GM15510 (cell line): ENCODE data around the gene FAM13C.

ENCODE experiments used
- POLR2A ChIP-seq: IDR thresholded peaks from 3 replicates; pipeline ENCODE4 v1.6.1; 2011; ENCODE audit warnings: borderline replicate concordance; ENCODE audit not compliant: insufficient read length; ENCODE audit errors: extremely low read depth

The FAM13C gene

DNA sequence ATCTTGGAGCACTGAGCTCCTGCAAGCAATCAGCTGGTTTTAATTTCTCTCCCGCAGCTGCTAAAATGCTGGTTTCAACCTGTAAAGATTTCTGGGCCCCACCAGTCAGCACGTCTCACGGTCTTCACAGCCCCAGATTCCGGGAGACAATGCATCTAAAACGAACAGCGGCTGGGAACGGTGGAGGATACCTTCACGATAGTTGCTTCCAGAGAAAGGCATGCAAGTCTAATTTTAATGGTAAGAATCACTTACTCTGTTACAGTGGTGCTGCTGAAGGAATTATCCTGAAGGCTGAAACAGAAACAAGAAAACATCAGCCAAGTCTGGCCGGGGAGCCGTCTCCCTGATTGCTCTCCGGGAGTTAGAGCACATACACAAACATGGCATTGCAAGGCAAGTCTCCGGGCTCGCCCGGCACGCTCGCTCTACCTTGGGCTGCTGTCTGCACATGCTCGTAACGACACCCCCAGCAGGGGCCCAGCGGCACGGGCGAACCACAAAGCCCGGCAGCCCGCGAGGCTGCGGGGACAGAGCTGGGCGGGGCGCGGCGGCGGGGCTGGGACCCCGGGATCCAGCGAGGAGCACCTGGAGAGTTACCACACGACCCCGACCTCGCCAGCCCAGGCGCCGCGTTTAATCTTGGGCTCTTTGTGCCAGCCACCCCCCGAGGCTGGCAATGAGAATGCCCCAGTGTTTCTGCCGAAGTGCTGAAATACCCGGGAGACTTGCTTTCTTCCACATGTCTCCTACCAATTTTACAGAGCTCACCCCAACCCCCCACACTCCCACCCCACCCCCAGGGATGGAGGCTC is at the start of gene FAM13C:
FAM13C (minus strand) TSS at position 406 of the 815 bp plus-strand sequence; CDS start at position 317, 89 bp downstream.
- TF ChIP-seq POLR2A, result no peak

DNA sequence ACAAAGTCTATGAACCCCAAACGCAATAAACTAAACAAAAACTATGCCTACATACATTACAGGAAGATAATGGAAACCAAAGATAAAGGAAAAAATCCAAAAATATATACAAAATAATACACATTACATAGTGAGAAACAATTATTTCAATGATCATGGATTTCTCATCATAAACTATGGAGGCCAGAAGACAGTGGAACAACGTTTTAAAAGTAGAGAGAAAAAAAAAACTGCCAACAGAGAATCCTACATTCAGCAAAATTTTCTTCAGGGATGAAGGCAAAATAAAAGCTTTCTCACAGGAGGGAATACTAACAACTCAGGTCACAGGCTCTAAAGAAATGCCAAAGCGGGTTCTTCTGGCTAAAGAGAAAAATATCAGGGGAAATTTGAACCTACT is 42.9 kb upstream of the FAM13C start:
- TF ChIP-seq POLR2A, result no peak

DNA sequence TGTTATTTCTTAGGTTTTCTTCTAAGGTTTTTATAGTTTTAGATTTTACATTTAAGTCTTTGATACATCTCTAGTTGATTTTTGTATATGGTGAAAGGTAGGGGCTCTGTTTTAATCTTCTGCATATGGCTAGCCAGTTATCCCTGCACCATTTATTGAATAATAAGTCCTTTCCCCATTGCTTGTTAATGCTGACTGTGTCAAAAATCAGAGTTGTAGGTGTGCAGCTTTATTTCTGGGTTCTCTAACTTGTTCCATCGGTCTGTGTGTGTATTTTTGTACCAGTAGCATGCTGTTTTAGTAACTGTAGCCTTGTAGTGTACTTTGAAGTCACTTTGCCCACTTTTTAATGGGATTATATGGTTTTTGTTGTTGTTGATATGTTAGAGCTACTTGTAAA is 37.9 kb upstream of the FAM13C start:
- TF ChIP-seq POLR2A, result no peak

DNA sequence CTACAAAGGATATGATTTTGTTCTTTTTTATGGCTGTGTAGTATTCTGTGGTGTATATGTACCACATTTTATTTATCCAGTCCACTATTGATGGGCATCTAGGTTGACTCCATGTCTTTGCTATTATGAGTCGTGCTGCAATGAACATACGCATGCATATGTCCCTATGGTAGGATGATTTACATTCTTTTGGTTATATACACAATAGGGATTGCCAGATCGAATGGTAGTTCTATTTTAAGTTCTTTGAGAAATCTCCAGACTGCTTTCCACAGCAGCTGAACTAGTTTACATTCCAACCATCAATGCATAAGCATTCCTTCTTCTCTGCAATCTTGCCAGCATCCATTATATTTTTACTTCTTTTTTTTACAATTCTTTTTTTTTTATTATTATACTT is 35.6 kb upstream of the FAM13C start:
- no peak for TF ChIP-seq POLR2A

DNA sequence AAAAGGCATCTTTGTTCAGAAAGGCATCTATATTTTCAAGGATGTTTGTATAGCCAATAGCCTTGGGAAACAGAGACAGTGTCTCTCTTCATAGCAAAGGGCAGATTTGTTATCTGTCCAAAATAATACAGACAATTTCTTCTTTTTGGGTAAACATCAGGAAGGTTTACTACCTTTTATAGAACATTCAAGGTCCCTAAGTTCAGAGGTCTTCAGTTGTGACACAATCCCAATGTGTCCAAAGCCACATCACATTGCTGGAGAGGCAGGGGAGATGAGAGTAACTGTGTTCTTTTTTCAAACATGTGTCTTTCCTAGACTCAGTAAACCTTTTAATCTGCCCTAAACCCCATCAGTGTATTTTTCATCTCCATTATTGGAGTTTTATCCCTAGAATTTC is 33.6 kb upstream of the FAM13C start:
- no peak for TF ChIP-seq POLR2A

DNA sequence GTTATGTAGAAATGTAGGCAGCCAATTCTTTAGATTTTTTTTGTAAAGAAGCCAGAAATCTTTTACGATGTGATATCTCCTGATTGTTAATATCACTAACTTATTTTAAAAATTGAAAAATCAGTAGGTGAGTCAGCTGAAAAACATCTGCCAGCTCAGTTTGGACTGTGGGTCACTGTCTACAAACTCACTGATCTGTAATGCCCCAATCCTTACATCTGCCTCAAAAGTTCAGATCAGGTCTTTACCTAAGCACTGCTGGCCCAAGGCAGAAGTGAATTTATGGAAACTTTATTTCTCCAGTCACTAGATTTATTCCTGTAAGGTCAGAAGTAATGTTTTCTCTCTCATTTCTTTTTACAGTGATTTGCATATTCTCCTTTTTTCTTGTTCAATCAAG is 31.0 kb upstream of the FAM13C start:
- no peak for TF ChIP-seq POLR2A

DNA sequence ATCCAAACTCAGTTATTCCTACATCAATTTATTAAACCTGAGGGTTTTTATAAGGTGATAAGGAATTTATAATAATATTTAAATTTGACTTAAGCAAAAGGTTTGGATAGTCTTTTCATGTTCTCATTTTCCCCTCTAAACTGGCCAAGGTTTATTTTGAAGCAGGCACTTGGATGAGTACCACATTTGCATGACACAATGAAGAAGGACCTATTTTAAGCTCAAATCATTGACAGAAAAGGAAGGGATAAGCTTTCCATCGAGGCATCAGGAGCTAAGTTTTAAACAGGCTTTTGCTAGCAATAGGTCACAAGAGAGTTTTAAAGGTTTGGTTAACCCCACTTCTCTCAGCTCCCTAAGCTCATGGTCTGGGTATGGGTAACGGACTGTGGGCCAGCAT is 28.7 kb upstream of the FAM13C start:
- TF ChIP-seq POLR2A, result no peak

DNA sequence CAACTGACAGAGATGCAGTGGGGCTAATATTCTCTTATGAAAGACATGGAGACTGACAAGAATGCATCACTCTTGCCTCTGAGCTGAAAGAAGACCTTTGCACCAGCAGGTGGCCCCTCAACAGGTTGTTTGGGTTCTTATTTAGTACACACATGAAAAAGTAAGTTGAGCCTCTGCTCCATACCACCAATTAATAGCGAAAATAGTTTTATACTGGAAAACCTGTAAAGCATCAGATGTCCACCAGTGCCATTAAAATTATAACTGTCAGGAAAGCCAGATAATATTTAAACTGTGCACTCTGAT is 26.3 kb upstream of the FAM13C start:
- no peak for TF ChIP-seq POLR2A

DNA sequence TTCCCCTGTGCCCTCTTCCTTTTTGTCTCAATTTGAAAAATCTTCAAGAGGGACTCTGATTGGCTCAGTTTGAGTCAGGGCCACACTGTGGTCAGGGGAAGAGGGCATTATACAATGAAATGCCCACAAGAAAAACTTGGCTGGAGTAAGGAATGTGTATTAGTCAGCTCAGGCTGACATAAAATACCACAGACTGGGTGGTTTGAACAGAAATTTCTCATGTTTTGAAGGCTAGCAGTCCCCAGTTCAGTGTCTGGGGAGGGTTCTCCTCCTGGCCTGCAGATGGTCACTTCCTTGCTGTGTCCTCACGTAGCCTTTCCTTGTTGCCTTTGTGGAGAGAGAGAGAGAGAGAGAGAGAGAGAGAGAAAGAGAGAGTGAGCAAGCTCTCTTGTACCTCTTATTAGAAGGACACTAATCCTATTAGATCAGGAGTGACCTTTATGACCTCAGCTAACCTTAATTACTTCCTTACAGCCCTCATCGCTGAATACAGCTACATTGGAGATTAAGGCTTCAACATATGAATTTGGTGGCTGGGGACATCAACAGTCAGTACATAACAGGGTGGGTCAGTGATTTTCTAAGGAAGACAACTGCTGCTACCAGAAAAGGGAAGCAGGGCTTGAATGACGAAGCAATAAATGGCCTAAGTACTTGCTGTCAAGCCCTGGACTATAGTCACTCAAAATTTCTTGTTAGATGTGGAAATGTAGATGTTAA is 25.8 kb upstream of the FAM13C start:
- no peak for TF ChIP-seq POLR2A

DNA sequence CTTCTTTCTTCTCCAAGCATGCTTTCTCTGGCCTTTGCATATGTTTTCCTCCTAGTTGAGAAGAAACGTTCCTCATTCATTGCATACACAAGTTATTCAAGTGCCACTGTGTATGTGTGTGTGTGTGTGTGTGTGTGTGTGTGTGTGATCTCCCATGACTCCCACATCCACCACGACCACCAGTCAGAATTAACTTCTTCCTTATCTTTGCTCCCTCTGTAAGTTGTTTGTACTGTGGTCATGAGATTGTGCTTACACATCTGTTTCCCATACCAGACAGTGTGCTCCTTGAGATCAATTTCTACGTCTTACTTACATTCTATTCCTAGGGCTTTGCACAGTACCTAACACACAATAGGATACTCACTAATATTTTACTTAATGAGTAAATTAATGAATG is 22.4 kb upstream of the FAM13C start:
- TF ChIP-seq POLR2A, result no peak

DNA sequence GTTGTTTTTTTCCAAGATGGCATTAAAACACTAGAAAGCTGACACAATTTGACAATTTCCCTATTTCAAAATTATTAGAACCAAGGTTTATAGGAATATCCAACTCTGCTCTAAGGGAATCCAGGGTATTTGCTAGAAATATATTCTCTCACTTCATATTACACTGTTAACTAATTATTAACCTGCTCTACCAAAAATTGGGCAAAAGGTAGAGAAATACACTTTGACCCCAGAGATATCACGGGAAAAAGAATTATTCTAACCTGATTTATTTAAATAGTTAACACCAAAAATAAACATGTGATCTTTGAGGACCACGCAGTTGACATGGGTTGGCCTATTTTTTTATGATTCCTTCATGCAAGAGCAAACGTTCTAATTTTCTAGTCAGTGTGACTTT is 21.6 kb upstream of the FAM13C start:
- no peak for TF ChIP-seq POLR2A

DNA sequence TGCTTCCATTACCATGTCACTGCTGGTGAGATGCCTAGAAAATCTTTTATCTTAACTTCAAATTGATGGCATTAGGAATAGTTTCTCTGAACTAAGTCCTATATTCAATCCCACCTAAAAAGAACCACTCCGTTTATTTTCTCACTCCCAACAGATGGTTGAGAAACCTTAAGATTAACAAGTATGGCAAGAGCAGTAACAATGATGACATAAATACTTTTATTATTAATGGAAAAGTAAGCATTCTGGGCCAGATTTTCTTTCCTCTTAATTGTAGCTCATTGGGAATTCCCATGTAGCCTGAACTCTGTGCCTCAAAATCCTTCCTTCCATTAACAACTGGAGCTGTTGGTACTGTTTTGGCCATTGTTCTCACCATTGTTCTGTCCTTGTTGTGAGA is 21.1 kb upstream of the FAM13C start:
- TF ChIP-seq POLR2A, result no peak

DNA sequence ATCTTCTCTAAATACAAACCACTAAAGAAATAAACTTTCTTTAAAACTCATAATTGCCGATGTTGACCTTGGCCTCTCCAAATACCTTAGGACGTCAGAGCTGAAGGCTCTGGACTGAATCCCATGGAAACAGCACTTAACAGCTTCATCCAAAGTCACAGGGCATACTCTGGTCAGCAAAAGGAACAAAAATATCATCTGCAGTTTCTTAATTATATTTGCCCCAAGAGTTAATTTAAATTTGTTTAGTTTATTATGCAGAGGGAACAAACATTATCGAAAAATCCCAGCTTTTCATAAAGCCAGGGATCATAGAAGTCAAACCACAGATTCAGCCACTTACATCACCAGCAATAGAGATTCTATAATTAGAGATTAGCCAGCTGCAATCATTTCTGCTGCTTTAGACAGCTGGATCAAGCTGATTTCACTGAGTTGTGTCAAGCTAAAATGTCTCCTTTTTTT is 20.5 kb upstream of the FAM13C start:
- TF ChIP-seq POLR2A, result no peak

DNA sequence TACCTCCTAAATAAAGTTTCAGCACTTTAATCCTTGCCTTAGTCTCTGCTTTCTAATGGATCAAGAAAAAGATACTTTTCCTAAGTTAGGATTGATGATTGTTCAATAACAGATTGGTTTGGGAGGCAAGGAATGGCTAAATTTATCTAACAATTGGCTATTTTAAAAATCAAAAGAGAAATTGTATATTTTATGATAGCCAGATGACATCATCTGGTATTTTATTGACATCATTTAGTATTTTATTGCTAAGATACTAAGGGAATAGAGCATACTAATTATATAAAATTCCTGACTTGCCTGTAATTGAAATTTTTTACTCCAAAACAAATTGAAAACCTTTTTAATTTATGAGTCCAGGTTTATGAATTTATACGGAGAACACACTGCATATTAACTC is 19.3 kb upstream of the FAM13C start:
- no peak for TF ChIP-seq POLR2A

DNA sequence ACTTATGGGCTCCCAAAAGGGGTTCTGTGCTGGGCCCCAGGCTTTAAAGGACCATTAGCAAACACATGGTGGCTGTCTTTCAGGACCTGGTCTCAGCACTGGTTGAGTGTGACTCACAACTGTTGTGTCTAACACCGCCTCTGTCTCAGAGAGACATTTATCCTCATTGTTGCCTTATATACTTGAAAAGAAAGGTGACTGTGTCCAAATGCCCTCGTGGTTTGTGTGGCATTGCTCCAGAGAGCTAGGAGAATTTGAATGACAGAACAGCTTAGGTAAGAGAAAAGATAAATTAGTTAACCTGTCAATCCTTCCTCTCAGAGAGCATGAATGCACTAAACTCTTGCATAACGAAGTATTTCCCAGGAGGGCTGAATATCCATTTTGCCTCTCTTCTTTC is 14.5 kb upstream of the FAM13C start:
- TF ChIP-seq POLR2A, result no peak

DNA sequence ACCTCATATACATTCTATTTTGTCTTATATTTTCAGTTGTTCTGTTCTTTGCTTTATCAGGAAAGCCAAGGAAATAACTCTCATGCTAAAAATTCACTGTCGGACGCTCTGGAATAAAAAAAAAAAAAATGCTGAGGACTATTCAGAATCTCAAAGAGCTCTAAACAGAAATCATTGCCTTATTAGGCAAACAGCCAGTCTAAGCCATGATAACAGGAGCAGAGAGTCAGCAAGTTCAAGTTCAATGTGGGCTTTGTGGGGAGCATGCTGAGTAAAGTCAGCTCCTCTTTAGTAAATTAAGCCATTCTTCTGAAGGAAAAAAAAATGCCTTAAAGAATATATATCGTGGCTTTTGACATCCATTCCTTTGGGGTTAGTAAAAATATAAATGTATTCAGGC is 13.6 kb upstream of the FAM13C start:
- no peak for TF ChIP-seq POLR2A
